NCI-H128 (cell line): ENCODE measurements around the gene CAPS2.
"Not testable (repeated sequence)": the region's sequence is repeated elsewhere in the genome, so short reads cannot be mapped to it uniquely, and the experiment has no call there.

ENCODE experiments used
- DNase-seq: peaks from one replicate; lab custom pipeline; 2025; ENCODE audit not compliant: unreplicated experiment; lab: John Stamatoyannopoulos, UW

The CAPS2 gene

DNA sequence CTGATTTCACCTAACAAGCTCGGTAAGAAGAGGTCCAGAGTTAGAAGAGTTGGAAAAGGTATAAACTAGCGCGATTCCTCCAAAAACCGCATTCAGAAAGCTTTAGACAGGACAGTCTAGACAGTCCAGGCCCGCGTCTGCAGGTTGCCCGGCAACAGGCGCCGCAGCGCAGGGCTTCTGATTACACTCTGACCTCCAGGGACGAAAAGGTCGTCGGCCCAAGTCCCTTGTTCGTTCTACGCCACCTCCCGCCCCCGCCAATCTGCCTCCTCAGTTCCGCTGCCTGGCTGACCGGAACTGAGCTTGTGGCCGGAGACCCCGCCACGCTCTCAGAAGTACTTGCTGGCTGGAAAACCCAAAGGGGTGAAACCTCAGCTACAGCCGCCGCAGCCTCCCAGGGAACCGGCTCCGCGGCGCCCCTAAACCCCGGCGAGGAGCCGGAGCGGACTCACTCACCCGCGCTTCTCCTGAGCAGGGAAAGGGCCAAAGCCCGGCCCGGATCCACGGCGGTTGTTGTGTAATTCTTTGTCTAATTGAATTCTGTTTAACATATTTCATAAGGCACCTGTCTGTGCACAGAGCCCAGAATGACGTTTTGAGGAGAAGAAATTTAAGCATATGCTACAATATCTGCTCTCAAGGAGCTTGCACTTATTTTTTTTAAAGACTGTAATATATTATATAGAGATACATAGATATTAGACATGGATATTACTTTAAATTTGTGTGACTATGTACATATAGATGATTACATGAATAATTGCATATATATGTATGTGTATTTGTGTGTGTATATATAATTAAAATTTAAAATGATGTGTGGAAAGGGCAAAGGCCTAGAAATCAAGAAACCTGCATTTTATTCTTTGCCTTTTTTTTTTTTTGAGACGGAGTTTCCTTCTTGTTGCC, at the start of gene CAPS2:
Gene CAPS2, minus strand, starts transcription at position 407 of the 909 bp plus-strand sequence. CDS start 3,826 bp downstream, outside the sequence.
- peak; percentile 45 for DNase-seq

DNA sequence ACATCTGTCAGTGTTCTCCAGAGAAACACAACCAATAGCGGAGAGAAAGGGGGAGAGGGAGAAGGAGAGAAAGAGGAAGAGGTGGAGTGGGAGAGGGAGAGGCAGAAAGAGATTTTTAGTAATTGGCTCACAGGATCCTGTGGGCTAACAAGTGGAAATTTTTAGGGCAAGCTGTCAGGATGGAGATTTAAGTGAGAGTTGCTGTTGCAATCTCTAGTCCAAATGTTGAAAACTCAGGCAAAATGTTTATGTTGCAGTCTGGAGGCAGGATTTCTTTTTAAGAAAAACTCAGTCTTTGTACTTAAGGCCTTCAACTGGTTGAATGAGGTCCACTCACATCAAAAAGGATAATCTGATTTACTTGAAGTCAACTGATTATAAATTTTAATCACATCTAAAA, 48.2 kb upstream of the CAPS2 start:
- no peak for DNase-seq

DNA sequence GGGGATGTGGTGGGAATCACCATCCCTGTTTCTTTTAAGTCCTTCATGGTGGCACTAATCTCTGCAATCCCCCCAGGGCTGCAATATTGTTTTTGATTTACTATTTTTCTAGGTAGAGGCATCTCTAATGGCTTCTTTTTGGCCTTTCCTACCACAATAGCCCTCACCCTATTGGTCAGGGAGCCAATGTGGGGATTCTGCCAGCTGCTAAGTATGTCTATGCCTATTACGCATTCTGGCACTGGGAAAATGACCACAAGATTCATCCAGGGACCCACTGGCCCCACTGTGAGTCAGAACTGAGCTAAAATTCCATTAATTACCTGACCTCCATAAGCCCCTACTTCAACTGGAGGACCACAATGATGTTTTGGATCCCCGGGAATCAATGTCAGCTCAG, 44.8 kb upstream of the CAPS2 start:
- DNase-seq, result no peak

DNA sequence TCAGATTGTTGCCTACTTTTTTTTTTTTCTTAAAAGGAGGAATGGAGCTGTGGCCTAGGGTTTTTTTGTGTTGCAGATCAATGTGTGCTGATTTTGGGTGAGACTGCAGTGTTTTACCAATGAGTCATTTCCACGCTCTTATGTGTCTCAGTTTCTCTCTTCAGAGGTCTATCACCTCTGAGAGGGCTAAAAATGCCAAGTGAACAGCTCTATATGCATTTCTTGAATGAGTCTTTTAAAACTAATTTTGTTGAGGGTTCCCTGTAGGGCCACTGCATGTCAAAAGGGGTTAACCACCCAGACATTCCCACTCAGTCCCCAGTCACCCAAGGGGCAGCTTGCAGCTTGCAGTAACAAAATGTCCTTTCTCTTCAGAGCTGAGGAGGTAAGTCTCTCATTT, 36.5 kb upstream of the CAPS2 start:
- no peak for DNase-seq

DNA sequence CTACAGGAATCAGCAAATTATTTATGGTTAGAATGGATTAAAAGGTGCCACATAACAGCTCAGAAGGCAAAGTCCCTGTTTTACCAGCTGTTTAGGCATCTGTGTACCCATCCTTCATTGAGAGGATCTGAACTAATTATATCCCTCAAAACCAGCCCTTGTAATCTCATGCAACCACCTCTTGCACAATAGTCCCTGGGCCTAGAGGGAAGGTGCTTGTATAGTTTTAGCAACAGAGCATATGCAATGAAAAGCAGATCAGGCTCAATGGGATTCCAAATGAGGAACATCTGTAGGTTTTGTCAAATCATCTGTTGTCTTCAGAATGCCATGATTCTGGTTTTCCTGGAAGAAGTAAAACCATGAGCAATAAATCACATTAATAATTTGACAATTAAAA, 34.8 kb upstream of the CAPS2 start:
- DNase-seq, result no peak

DNA sequence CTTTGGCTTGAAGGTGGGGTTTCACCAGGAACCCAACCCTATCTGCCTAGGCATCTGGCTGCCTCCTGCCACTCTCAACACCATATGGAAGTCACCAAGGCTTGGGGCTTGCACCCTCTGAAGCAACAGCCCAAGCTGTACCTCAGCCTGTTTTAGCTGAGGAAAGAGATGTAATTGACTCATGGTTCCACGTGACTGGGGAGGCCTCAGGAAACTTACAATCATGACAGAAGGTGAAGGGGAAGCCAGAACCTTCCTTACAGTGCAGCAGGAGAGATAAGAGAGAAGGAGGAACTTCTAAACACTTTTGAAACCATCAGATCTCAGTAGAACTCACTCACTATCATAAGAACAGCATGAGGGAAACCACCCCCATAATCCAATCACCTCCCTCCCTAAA, 31.3 kb upstream of the CAPS2 start:
- no peak for DNase-seq

DNA sequence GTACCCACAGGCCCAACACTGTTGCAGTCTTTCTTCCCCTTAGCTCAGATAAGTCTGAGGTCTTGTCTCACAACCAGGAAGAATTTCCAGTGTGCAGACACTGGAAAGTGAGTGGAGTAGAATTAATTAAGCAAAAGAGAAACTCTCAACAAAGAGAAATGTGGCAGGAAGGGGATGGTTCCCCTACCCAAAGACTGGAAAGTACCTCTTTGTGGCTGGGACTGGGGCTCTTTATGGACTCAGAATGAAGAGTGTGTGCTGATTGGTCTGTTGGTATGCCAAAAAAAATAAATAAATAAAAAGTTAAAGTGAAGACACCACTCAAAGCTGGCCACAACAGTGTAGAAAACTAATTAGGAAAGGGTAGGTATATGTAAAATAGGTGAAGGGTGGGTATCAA, 30.8 kb upstream of the CAPS2 start:
- DNase-seq, result no peak

DNA sequence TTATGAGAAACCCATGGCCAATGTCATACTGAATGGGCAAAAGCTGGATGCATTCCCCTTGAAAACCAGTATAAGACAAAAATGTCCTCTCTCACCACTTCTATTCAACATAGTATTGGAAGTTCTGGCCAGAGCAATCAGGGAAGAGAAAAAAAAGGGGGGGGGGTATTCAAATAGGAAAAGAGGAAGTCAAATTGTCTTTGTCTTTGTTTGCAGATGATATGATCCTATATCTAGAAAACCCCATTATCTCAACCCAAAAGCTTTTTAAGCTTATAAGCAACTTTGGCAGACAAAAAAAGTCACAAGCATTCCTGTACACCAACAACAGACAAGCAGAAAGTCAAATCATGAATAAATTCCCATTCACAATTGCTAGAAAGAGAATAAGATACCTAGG, 23.9 kb upstream of the CAPS2 start:
- no peak for DNase-seq

DNA sequence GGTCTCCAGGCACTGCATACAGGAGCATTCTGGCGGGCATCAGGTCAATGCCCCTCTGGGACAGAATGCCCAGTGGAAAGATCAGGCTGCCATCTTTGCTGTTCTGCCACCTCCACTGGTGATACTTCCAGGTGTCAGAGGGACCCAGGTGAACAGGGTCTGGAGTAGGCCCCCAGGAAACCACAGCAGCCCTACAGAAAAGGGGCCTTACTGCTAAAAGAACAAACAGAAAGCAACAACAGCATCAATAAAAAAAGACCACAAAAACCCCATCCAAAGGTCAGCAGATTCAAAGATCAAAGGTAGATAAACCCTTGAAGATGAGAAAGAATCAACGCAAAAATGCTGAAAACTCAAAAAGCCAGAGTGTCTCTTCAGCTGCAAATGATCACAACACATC, 20.3 kb upstream of the CAPS2 start:
- DNase-seq, result no peak

DNA sequence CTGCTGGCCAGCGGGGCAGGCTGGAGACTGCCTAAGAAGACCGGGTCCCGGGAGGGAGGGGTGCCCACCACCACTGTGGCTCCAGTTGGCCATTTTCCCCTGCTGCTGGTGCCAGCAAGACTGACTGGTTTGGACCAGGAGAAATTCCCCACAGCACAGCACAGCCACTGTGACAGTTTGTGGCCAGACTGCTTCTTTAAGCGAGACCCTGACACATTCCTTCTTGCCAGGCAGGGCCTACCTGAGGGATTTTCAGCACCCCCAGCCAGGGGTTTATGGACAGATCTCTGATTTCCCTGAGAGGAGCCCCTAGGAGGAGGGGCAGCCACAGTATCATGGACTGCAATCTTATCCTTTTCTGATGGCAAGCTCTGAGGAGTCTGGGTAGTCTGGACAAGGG, 19.8 kb upstream of the CAPS2 start:
- no peak for DNase-seq

DNA sequence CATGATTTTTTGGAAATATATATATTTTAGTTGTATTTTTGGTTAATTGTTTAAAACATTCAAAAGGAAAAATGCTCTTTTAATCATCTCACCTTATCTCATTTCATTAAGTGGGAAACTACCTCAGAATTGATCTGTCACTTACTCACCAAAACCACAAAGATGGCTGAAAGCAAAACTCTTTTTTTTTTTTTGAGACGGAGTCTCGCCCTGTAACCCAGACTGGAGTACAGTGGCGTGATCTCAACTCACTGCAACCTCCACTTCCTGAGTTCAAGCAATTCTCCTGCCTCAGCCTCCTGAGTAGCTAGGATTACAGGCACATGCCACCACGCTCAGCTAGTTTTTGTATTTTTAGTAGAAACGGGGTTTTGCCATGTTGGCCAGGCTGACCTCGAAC, 16.1 kb upstream of the CAPS2 start:
- not testable (repeated sequence) for DNase-seq

DNA sequence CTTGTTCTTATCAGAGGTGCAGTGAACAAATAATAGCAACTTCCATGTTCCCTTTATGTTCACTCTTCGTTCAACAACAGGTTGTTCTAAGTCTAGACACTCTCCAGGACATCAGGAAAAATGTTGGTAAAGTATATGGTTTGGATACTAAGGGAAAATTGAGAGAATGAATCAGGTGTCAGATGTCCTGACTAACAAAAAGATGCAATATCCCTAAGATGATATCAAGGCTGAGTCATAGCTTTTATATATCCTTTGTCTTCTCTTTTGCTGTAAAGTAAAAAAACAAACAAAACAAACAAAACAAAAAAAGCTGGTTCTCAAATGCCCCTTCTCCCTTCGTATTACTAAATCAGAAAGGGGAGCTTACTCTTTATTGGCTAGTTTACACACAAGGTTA, 15.4 kb upstream of the CAPS2 start:
- no peak for DNase-seq

DNA sequence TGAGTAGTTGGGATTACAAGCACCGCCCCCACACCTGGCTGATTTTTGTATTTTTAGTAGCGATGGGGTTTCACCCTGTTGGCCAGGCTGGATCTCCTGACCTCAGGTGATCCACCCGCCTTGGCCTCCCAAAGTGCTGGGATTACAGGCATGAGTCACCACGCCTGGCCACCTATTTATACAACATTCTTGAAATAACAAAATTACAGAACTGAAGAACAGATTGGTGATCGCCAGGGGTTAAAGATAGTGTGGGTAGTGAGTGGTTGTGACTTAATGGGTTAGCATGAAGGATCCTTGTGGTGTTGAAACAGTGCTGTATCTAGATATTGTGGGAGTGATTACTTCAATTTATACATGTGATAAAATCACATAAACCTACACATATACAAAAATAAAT, 11.7 kb upstream of the CAPS2 start:
- no peak for DNase-seq

DNA sequence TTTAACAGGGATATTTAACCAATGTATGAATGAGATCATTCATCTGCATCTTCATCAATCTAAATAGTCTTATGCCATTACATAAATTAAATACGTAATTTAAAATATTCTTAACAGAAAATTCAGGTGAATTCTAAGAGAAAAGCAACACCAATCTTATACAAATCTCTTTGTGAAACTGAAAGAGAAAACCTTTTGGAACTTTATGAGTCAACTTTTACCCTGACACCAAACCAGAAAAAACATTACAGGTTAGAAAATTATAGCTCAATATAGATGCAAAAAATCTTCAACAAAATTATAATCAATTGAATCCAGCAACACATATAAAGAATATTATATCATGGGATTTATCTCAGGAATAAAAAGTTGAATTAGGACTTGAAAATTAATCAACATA, 7.8 kb upstream of the CAPS2 start:
- no peak for DNase-seq

DNA sequence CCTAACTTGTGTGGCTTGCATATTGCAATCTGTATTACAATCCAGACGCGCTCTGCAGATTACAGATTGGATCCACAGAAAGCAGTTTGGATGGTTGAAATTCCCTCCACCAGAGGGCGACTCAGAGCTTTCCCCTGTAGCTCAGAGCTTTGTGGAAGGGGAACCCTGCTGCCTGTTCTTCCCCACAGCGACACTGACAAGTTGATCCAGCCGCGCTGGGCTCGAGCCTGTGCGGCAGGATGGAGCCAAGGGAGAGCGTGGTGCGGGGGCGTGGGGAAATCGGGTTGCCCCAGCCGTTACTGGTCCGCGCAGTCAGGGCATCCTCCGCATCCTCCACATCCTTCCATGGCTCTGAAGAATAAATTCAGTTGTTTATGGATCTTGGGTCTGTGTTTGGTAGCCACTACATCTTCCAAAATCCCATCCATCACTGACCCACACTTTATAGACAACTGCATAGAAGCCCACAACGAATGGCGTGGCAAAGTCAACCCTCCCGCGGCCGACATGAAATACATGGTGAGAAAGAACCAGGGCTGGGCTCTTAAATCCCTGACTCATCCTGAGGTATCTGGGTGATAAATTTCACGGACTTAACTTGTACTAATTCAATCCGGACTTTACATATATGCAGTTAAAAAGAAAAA, 4.4 kb upstream of the CAPS2 start, which contains the start of gene GLIPR1L1:
Gene GLIPR1L1, plus strand, starts transcription at position 287 of the 647 bp plus-strand sequence. Its CDS starts 59 bp downstream, at position 346.
- DNase-seq, result peak; percentile 7

DNA sequence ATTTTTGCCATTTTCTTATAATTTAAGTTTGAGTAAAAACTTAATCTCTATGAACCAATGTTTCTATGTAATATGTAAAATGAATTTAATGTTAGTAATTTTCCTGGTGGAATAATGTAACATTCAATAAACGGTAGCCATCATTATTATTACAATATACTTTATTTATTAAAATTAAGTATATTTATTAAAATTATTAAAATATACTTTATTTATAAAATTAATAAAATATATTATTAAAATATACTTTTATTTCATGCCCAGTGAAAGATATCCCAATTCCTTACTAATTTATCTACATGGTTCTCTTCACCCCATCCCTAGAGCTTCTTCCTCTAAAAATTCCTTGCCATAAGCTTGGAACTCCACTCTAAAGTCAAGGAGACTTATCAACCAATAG, 2.5 kb downstream of the CAPS2 start:
- no peak for DNase-seq

DNA sequence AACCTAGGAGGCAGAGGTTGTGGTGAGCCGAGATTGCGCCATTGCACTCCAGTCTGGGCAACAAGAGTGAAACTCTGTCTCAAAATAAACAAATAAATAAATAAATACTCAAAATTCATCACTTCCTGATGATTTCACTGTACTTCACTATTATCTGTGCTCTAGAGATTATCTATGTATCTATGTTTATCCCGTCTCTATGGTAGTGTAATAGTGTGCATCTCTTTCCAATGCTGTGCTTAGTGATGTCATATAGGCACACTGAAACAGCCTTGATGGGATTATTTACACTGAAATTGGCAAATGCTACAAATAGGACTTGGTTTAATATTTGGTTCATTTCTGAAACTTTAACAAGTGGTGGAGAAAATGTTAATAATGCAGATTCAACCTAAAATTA, 6.5 kb downstream of the CAPS2 start:
- no peak for DNase-seq

DNA sequence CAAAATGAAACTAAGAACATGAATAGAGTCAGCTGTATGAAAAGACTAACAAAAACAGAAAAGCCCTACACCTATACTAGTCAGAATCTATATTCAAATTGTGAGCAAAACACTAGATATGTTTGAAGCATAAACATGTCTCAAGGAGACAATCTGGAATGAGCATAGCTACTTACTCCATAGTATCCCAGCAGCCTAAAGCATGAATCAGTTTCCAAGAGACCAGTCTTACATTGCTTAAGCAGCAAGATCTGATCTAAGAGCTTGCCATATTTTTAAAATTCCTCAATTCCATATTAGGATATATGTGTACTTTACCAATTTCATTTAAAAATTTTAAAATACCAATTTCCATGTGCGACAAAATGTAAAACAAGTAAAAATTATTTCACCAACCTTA, 7.7 kb downstream of the CAPS2 start:
- no peak for DNase-seq

DNA sequence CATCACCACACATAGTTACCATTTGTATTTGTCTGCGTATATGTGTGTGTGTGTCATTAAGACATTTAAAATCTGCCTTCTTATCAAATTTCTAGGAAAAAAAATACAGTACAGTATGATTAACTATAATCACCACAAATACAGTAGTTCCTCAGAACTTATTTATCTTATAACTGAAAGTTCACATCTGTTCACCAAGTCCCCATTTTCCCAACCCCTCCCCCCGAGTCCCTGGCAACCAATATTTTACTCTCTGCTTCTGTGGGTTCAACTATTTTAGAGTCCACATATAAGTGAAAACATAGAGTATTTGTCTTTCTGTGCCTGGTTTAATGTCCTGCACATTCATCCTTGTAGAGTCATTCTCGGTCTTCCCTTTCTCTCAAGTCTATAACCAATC, 12.3 kb downstream of the CAPS2 start:
- DNase-seq, result no peak

DNA sequence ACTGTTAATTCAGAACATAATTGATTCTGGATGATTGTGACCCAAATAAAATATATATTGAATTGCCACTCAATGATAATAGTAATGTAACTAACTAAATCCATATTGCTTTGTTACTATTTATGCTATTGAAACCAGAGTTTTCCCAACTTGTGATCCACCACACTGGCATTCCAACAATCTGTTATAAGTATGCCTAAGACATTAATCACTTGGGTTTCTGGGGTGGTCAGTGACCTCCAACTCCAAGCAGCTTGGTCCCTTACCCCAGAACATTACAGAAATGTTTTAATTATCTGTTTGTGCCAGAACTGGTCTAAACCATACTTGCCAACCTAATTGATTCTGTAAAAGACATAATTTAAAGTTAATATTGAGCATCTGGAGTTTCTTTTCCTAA, 14.6 kb downstream of the CAPS2 start:
- DNase-seq, result no peak

DNA sequence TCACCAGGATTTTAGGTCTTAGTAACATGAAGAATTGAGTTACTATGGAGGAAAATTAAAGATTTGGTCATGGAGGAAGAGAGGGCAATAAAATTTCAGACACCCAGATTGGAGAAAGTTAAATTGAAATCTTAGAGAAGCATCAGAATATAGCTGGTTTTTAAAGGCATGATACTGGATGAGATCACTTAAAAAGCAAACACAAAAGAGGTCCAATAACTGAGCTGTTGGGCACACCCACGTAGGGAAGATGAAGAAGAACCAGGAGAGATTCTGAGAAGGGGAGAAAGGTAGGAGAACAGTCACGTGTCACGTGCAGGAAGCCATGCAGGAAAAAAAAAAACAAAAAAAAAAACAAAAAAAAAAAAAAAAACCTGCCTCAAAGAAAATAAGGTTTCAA, 18.8 kb downstream of the CAPS2 start:
- no peak for DNase-seq

DNA sequence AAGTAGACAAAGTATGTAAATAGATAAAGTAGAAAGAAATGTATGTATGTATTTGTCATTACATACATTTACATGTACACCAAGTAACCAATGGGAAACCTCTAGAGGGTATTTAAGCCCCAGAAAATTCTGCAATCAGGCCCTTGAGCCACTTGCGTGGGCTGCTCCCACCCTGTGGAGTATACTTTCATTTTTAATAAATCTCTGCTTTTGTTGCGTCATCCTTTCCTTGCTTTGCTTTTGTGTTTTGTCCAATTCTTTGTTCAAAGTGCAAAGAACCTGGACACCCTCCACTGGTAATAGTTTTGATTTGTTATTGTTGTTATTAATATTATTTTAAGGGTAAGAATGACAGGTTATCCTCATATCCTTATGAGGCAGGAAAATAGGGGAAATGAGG, 21.8 kb downstream of the CAPS2 start:
- DNase-seq, result no peak
